Measurements from ENCODE around the gene KLHL40.

KLHL40 gene

GRCh38 chr3:42685363-42685881, at the start of gene KLHL40:
Gene KLHL40 (plus strand): TSS chr3:42685537. CDS start chr3:42685619, 82 bp downstream.
- Histone ChIP-seq H3K4me3 (ENCODE audit: low read depth, low read length) (no peak within 1 kb of the TSS), H3K36me3 (replicated peaks) (no peaks in the 10 kb centered on the region), H3K27me3 (replicated peaks) (peaks cover 11% of the 10 kb centered on the region), H3K27ac (no peak within 1 kb of the TSS)
- no peak for DNase-seq
- in situ Hi-C loops (cut with HindIII; ENCODE audit: low pct_ligation_motif_present, low sequenced_read_pairs) = no loop called here
- no peak for TF ChIP-seq CTCF (IDR thresholded peaks at IDR 0.05; ENCODE audit: low read depth, low read length, missing control alignments)

GRCh38 chr3:42637001-42637400, 48.3 kb upstream of the KLHL40 start:
- H3K4me3 ChIP-seq (ENCODE audit: low read depth, low read length) = no peak overlapping the region
- in situ Hi-C loops (cut with HindIII; ENCODE audit: low pct_ligation_motif_present, low sequenced_read_pairs) = no loop called here
- no peak overlapping the region for H3K27ac ChIP-seq
- H3K27me3 ChIP-seq (replicated peaks) = no peaks in the 10 kb centered on the region
- peaks cover 83% of the 10 kb centered on the region for H3K36me3 ChIP-seq (replicated peaks)
- TF ChIP-seq CTCF (IDR thresholded peaks at IDR 0.05; ENCODE audit: low read depth, low read length, missing control alignments) = no peak
- no peak for DNase-seq

GRCh38 chr3:42638339-42638842, 46.9 kb upstream of the KLHL40 start:
- H3K36me3 ChIP-seq (replicated peaks) = peaks cover 84% of the 10 kb centered on the region
- no peak for DNase-seq
- H3K4me3 ChIP-seq (ENCODE audit: low read depth, low read length) = no peak overlapping the region
- H3K27ac ChIP-seq = no peak overlapping the region
- H3K27me3 ChIP-seq (replicated peaks) = no peaks in the 10 kb centered on the region
- in situ Hi-C loops (cut with HindIII; ENCODE audit: low pct_ligation_motif_present, low sequenced_read_pairs) = no loop called here
- TF ChIP-seq CTCF (IDR thresholded peaks at IDR 0.05; ENCODE audit: low read depth, low read length, missing control alignments) = no peak

- no peak for DNase-seq
- Histone ChIP-seq H3K36me3 (replicated peaks) (peaks cover 85% of the 10 kb centered on the region), H3K27me3 (replicated peaks) (no peaks in the 10 kb centered on the region), H3K27ac (no peak overlapping the region), H3K4me3 (ENCODE audit: low read depth, low read length) (no peak overlapping the region)
- in situ Hi-C loops (cut with HindIII; ENCODE audit: low pct_ligation_motif_present, low sequenced_read_pairs) = no loop called here
- no peak for TF ChIP-seq CTCF (IDR thresholded peaks at IDR 0.05; ENCODE audit: low read depth, low read length, missing control alignments)
Observed at GRCh38 chr3:42639192-42639591, 46.1 kb upstream of the KLHL40 start.

GRCh38 chr3:42640129-42640528, 45.2 kb upstream of the KLHL40 start:
- Histone ChIP-seq H3K4me3 (ENCODE audit: low read depth, low read length) (no peak overlapping the region), H3K27ac (no peak overlapping the region), H3K27me3 (replicated peaks) (no peaks in the 10 kb centered on the region), H3K36me3 (replicated peaks) (peaks cover 85% of the 10 kb centered on the region)
- TF ChIP-seq CTCF (IDR thresholded peaks at IDR 0.05; ENCODE audit: low read depth, low read length, missing control alignments) = no peak
- DNase-seq = no peak
- in situ Hi-C loops (cut with HindIII; ENCODE audit: low pct_ligation_motif_present, low sequenced_read_pairs) = no loop called here

GRCh38 chr3:42640771-42641370, 44.5 kb upstream of the KLHL40 start:
- peaks cover 81% of the 10 kb centered on the region for H3K36me3 ChIP-seq (replicated peaks)

More at GRCh38 chr3:42640771-42641370, 44.5 kb upstream of the KLHL40 start:
- Histone ChIP-seq H3K27me3 (replicated peaks) (no peaks in the 10 kb centered on the region), H3K27ac (no peak overlapping the region), H3K4me3 (ENCODE audit: low read depth, low read length) (no peak overlapping the region)
- in situ Hi-C loops (cut with HindIII; ENCODE audit: low pct_ligation_motif_present, low sequenced_read_pairs) = no loop called here
- no peak for DNase-seq
- no peak for TF ChIP-seq CTCF (IDR thresholded peaks at IDR 0.05; ENCODE audit: low read depth, low read length, missing control alignments)
